ENCODE results near the gene HASPIN. TPM values are rescaled to one million over a fixed set of nuclear protein-coding genes. Genes with fewer than 3 reads are reported as not detected.
A peak's percentile ranks its signal among the peaks of the same experiment; 100 is the strongest.
"Not testable (repeated sequence)": the region's sequence is repeated elsewhere in the genome, so short reads cannot be mapped to it uniquely, and the experiment has no call there.

Gene HASPIN
- total RNA-seq, 1 experiment from 2014 or later = 30.0 TPM

- Mint-ChIP-seq H3K9me3 (peaks cover 23% of the 10 kb centered on the region), H3K4me1 (peaks cover 2% of the 10 kb centered on the region; the same call in 1 of the 2 replicates), H3K27ac (no peak overlapping the region), H3K4me3 (no peak overlapping the region), H3K36me3 (peaks cover 16% of the 10 kb centered on the region), H3K27me3 (ENCODE audit: low read depth) (peaks cover 27% of the 10 kb centered on the region)
- ChIA-PET POLR2A (no interaction called here), CTCF (interaction anchor here (1.4 kb wide), 1 partner anchor 17 kb away, joined by 9 read pairs; no protein-coding TSS in a partner anchor)
- DNase-seq (ENCODE audit: low spot score) (no peak), ATAC-seq (no peak)
- TF ChIP-seq, protein P1, sequence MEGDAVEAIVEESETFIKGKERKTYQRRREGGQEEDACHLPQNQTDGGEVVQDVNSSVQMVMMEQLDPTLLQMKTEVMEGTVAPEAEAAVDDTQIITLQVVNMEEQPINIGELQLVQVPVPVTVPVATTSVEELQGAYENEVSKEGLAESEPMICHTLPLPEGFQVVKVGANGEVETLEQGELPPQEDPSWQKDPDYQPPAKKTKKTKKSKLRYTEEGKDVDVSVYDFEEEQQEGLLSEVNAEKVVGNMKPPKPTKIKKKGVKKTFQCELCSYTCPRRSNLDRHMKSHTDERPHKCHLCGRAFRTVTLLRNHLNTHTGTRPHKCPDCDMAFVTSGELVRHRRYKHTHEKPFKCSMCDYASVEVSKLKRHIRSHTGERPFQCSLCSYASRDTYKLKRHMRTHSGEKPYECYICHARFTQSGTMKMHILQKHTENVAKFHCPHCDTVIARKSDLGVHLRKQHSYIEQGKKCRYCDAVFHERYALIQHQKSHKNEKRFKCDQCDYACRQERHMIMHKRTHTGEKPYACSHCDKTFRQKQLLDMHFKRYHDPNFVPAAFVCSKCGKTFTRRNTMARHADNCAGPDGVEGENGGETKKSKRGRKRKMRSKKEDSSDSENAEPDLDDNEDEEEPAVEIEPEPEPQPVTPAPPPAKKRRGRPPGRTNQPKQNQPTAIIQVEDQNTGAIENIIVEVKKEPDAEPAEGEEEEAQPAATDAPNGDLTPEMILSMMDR (IDR thresholded peaks at IDR 0.05) = no peak
- TF ChIP-seq EMX1 (CRISPR knock-in tag; IDR thresholded peaks at IDR 0.05) (no peak), ZNF263 (CRISPR knock-in tag; IDR thresholded peaks at IDR 0.05; ENCODE audit: low read depth) (no peak), TEAD4 (CRISPR knock-in tag; IDR thresholded peaks at IDR 0.05) (no peak), ZNF532 (CRISPR knock-in tag; IDR thresholded peaks at IDR 0.05; ENCODE audit: borderline replicate concordance) (no peak), ZNF423 (CRISPR knock-in tag; IDR thresholded peaks at IDR 0.05) (no peak)
These were observed 23.8 kb upstream of the HASPIN start for GRCh38 chr17:3699951-3700350.

DNA sequence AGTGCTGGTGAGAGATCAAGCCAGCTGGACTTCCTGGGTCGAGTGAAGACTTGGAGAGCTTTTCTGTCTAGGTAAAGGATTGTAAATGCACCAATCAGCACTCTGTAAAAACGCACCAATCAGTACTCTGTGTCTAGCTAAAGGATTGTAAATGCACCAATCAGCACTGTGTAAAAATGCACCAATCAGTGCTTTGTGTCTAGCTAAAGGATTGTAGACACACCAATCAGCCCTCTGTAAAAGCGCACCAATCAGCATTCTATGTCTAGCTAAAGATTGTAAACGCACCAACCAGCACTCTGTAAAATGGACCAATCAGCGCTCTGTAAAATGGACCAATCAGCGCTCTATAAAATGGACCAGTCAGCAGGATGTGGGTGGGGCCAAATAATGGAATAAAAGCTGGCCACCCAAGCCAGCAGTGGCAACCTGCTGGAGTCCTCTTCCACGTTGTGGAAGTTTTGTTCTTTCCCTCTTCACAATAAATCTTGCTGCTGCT, 21.6 kb upstream of the HASPIN start:
- H3K4me3 Mint-ChIP-seq; H3K4me1 Mint-ChIP-seq; DNase-seq (ENCODE audit: low spot score); POLR2A ChIA-PET; ATAC-seq; CTCF ChIA-PET; H3K27ac Mint-ChIP-seq: not testable (repeated sequence)
- H3K36me3 Mint-ChIP-seq = peaks cover 16% of the 10 kb centered on the region
- H3K27me3 Mint-ChIP-seq (ENCODE audit: low read depth) = peaks cover 15% of the 10 kb centered on the region; the same call in 1 of the 2 replicates
- peaks cover 23% of the 10 kb centered on the region for H3K9me3 Mint-ChIP-seq

DNA sequence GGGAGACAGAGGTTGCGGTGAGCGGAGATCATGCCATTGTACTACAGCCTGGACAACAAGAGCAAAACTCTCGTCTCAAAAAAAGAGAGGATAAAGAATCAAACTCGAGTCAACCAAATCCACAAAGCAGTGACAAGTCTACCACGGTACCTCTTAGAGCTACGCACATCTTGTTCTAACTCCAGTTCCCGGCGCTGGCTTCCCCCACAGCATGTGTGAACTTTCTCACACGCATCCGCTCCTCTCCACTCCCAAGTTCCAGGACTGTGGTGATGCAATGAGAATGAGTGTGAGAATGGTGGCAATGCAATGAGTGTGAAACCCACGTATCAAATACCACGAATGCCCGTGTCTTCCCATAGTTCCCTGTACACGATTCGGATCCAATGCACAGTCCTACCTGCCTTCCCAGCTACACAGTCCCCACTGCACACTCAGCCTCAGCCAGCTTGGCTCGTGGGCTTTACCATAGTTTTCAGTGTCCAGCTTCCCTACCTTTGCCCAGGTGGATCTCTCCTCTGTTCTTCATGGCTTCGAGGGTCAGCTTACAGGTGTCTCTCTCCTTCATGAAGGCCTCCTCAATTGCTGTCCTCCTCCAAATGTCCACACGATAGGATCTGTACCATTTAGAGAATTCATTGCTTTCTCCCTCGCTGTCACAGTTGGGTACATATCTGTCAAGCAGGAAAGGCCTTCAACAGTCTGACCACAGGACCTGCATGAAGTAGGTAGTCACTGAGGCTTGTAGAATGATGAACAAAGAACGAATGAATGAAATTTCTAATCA, 18.6 kb upstream of the HASPIN start:
- TF ChIP-seq, protein P2, sequence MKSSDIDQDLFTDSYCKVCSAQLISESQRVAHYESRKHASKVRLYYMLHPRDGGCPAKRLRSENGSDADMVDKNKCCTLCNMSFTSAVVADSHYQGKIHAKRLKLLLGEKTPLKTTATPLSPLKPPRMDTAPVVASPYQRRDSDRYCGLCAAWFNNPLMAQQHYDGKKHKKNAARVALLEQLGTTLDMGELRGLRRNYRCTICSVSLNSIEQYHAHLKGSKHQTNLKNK (CRISPR knock-in tag; IDR thresholded peaks at IDR 0.05) = no peak
- TF ChIP-seq GTF2I (CRISPR knock-in tag; conservative IDR thresholded peaks at IDR 0.05) (no peak), ATF3 (CRISPR knock-in tag; conservative IDR thresholded peaks at IDR 0.05) (no peak), PRRX2 (CRISPR knock-in tag; IDR thresholded peaks at IDR 0.05) (no peak), ZNF317 (CRISPR knock-in tag; IDR thresholded peaks at IDR 0.05; ENCODE audit: borderline replicate concordance, low read depth) (no peak), EMX1 (CRISPR knock-in tag; IDR thresholded peaks at IDR 0.05) (no peak), ZNF121 (CRISPR knock-in tag; IDR thresholded peaks at IDR 0.05) (no peak), RORB (CRISPR knock-in tag; IDR thresholded peaks at IDR 0.05) (no peak)
- TF ChIP-seq, protein P3, sequence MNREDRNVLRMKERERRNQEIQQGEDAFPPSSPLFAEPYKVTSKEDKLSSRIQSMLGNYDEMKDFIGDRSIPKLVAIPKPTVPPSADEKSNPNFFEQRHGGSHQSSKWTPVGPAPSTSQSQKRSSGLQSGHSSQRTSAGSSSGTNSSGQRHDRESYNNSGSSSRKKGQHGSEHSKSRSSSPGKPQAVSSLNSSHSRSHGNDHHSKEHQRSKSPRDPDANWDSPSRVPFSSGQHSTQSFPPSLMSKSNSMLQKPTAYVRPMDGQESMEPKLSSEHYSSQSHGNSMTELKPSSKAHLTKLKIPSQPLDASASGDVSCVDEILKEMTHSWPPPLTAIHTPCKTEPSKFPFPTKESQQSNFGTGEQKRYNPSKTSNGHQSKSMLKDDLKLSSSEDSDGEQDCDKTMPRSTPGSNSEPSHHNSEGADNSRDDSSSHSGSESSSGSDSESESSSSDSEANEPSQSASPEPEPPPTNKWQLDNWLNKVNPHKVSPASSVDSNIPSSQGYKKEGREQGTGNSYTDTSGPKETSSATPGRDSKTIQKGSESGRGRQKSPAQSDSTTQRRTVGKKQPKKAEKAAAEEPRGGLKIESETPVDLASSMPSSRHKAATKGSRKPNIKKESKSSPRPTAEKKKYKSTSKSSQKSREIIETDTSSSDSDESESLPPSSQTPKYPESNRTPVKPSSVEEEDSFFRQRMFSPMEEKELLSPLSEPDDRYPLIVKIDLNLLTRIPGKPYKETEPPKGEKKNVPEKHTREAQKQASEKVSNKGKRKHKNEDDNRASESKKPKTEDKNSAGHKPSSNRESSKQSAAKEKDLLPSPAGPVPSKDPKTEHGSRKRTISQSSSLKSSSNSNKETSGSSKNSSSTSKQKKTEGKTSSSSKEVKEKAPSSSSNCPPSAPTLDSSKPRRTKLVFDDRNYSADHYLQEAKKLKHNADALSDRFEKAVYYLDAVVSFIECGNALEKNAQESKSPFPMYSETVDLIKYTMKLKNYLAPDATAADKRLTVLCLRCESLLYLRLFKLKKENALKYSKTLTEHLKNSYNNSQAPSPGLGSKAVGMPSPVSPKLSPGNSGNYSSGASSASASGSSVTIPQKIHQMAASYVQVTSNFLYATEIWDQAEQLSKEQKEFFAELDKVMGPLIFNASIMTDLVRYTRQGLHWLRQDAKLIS (CRISPR knock-in tag; IDR thresholded peaks at IDR 0.05; ENCODE audit: borderline replicate concordance) = no peak
- ChIA-PET CTCF (interaction anchor here (1.7 kb wide), 1 partner anchor 23 kb away, joined by 5 read pairs; no protein-coding TSS in a partner anchor), POLR2A (no interaction called here)
- H3K27me3 Mint-ChIP-seq (ENCODE audit: low read depth) = no peaks in the 10 kb centered on the region
- no peaks in the 10 kb centered on the region; the same call in 1 of the 2 replicates for H3K4me1 Mint-ChIP-seq
- ATAC-seq (no peak), DNase-seq (ENCODE audit: low spot score) (no peak)
- H3K27ac Mint-ChIP-seq = peak overlapping the region; percentile 12; the same call in 1 of the 2 replicates
- no peak overlapping the region for H3K4me3 Mint-ChIP-seq
- H3K36me3 Mint-ChIP-seq = peaks cover 16% of the 10 kb centered on the region
- peaks cover 16% of the 10 kb centered on the region for H3K9me3 Mint-ChIP-seq

DNA sequence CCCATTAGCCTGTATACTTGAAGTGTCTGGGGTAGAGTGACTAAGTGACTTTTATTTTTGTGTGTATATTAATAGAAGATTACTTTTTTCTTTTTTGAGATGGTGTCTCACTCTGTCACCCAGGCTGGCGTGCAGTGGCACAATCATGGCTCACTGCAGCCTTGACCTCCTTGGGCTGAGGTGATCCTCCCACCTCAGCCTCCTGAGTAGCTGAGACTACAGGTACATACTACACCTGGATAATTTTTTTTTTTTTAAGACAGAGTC, 18.1 kb upstream of the HASPIN start:
- H3K9me3 Mint-ChIP-seq = peaks cover 16% of the 10 kb centered on the region
- POLR2A ChIA-PET; H3K27ac Mint-ChIP-seq; H3K4me1 Mint-ChIP-seq; H3K4me3 Mint-ChIP-seq; H3K27me3 Mint-ChIP-seq (ENCODE audit: low read depth); ATAC-seq; DNase-seq (ENCODE audit: low spot score): not testable (repeated sequence)
- CTCF ChIA-PET = interaction anchor here (1.7 kb wide), 1 partner anchor 23 kb away, joined by 5 read pairs; no protein-coding TSS in a partner anchor
- H3K36me3 Mint-ChIP-seq = peaks cover 16% of the 10 kb centered on the region

Measured in WTC11 (cell line).